HK-2 (cell line): ENCODE measurements around the gene MC1R.

ENCODE experiments used
- DNase-seq: peaks from one replicate; pipeline ENCODE4 v3.0.0-alpha.2; 2018; ENCODE audit not compliant: unreplicated experiment

Gene MC1R

DNA sequence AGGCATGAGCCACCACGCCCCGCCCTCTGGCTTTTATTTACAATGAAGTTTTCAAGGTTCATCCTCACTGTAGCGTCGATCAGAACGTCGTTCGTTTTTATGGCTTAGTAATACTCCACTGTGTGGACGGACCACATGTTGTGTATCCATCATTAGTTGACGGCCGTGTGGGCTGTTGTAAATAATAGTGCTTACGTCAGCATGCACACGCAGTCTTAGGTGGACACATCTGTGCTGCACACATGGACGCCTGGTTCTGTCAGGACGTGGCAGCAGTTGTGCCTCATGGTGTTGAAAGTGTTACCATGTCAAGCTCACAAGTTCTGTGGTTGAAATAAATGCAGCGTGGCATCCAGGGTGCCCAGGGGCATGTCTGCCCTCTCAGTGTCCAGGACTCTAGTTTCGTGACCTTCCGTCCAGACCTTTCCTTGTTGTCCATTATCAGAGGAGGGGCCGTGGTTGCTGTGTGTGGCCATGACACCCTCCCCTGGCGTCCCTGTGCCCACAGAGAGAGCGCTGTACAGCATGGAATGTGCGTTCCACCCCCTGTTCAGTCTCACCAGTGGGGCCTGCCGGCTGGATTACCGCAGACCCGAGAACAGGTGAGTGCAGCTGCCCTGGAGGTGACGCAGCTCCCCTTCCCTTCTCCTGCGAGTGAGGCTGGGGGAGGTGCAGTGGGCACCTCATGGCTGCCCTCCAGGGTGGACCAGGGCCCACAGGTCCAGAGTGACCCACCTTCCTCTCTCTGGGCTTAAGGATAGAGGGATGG, 23.0 kb upstream of the MC1R start:
- DNase-seq = no peak

DNA sequence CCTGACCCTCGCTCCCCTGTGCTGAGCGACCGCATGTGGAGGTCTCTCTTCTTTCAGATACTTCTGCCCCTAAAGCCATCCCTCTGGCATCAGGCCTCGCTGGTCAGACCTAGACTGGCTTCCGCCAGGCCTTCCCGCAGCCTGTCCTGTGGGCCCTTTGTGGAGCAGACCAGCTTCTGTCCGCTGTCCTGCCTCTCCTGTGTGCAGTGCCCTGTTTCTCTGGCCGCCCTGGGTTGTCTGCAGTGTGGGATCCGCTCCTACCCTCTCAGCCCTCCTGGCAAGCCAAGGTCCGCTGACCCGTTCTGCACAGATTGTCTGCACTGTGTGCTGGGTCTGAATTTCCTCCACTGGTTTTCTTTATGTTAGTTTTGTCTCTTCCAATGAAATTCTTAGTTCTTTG, 21.5 kb upstream of the MC1R start:
- no peak for DNase-seq

DNA sequence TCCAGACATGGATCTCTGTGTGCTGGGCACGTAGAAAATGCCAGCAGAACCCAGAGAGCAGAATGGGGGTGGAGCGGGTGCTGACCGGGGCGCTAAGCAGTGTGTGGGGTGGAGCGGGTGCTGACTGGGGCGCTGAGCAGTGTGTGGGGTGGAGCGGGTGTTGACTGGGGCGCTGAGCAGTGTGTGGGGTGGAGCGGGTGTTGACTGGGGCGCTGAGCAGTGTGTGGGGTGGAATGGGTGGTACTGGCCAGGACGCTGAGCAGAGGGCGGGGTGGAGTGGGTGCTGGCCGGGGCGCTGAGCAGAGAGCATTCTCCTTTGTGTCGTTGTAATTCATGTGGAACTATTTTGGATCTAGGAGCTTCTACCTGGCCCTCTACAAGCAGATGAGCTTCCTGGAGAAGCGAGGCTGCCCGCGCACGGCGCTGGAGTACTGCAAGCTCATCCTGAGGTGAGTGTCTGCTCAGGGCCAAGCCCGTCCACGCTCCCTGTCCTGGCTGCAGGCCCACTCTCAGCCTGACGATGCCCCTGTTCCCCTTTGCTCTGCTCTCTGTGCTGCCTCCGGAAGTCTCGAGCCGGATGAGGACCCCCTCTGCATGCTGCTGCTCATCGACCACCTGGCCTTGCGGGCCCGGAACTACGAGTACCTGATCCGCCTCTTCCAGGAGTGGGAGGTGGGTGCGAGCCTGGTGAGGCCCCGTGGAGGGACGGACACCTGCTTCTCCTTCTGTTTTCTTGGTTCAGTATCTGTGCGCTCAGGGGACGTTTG, 20.3 kb upstream of the MC1R start:
- DNase-seq = no peak

DNA sequence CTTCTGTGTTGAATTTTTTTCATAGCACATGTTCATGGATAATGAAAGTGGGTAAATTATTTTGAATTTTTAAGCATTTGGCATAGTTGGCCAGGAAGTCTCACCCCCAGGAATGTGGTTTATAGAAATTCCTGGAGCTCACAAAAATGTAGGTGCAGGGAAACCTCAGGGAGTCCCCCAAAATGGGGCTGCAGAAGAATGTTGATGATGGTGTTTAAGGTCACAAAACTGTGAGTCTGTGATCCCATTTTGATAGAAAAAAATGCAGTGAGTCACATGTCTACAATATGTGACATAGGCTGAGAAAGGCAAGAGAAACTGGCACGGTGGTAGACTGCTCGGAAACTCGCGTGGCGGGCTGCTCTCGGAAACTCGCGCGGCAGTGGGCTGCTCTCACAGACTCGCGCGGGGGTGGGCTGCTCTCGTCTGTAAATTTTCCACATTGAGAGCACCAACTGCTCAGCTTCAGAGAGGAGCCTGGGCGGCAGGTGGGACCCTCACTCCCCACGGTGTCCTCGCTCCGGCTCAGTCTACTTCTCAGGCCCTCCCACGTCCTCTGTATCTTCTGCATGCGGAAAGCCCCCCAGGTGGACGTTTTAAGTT, 18.7 kb upstream of the MC1R start:
- DNase-seq = no peak

DNA sequence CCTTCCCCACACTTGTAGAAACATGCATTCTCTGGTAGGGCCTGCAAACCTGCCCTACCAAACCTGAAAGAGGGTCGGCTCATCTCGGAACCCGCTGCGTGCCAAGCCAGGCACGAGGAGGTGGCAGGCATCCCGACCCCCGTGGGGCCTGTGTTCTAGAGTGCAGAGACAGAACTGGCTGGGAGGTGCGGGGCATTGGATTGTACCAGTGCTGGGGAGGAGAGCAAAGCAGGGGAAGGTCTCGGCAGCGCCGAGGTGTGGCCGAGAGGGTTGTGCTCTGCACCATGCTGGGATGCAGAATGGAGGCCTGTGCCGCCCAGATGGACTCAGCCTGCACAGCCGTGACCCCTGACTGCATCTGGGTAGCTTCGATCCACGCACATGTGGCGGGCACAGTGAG, 17.8 kb upstream of the MC1R start:
- no peak for DNase-seq

DNA sequence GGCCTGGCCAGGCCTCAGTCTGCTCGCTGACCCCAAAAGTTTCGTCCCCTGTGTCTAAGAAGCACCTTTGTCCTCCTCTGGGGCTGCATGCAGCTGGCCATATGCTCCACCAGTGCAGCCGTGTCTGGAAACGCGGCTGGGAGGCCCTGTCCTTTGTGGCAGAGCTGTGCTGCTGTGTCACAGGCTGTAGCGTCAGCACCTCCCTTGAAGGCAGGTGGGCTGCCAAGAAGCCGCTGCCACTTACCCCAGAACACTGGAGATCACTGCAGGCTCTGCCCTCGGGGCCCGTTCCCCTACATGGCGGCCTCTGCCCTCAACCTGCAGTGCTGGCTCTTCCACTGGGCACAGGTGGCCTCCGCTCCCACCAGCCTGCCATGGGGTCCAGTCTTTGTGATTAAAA, 15.7 kb upstream of the MC1R start:
- DNase-seq = no peak

DNA sequence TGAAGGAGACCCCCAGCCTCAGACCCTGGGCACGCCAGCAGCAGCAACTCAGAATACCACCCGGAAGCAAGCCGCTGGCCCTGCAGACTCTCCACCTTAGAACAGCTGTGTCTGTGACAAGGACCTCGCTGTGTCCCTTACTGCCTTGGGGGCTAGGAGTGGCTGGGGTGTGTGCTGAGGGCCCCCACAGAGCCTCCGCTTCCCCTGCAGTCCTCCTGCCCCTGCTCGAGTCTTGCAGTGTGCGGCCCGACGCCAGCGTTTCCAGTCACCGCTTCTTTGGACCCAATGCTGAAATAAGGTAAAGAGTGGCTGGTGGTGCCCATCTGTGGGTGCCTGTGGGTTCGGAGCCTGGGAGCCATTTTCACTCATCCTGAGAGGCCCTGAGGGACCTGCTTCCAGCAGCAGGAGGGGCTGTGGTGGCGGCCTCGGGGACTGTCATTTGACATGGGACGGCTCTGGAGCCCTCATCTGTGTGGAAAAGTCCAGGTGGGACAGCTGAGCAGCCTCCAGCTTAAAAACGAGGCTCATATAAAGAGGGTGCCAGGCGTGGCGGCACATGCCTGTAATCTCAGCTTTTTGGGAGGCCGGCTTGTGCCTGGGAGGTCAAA, 14.7 kb upstream of the MC1R start:
- no peak for DNase-seq

DNA sequence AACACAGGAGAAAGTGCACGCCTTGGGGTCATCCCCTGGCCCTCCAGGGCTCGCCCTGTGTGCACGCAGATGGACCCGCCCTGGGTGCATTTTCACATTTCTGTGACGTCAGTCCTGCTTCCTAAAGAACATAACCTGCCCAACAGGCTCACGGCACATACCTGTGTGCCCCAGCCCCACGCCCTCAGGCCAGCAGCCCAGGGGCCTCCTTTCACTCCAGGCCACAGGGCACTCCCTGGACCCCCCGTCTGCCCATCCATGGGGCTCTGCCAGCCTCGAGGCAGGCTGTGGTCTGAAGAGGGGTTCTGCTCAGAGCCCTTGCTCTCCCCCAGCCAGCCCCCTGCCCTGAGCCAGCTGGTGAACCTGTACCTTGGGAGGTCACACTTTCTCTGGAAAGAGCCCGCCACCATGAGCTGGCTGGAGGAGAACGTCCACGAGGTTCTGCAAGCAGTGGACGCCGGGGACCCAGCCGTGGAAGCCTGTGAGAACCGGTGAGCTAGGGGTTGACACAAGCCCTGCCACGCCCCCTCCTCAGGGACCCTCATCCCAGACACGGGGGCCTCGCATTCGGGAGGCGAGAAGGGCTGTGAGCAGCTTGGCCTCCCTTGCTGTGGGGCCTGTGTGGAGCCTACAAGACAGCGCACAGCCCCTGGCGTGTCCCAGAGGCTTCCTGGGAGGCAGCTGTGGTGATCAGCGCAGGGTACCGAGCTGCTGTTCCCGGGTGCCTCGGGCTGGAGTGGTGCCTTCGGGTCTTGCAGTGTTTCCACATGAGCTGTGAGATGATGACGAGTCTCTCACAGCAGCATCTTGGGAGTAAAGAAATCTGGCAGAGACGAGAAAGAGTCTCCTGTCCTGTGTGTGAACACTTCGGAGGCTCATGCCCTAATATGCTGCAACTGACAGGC, 13.8 kb upstream of the MC1R start:
- DNase-seq = no peak

DNA sequence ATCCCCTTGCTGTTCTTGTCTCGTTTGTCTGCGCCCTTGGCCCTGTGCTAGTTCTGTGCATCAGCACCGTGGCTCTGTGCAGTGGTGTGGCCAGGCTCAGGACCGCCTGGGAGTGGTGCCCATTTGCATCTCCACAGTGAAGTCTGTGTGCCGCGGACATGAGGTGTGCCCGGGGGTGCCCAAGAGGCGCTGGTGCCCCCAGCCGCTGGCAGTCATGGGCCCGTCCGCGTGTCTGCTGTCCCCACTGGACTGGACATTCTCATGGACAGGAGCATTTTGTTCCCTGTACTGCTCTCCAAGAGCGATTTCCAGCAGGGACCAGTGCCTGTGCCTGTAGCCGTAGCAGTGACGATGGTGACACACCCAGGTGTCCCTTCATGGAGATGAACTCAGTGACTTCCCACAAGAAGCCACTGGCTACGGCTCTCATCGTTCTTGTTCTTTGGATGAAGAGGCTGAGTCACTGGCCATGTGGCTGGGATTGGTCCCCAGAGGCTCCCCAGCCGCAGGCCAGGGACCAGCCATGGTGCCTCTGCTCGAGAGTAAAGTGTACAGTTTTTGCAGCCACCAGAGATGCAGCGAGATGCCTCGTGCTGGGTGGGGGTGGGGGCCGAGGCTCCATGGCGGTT, 13.0 kb upstream of the MC1R start:
- DNase-seq = no peak

DNA sequence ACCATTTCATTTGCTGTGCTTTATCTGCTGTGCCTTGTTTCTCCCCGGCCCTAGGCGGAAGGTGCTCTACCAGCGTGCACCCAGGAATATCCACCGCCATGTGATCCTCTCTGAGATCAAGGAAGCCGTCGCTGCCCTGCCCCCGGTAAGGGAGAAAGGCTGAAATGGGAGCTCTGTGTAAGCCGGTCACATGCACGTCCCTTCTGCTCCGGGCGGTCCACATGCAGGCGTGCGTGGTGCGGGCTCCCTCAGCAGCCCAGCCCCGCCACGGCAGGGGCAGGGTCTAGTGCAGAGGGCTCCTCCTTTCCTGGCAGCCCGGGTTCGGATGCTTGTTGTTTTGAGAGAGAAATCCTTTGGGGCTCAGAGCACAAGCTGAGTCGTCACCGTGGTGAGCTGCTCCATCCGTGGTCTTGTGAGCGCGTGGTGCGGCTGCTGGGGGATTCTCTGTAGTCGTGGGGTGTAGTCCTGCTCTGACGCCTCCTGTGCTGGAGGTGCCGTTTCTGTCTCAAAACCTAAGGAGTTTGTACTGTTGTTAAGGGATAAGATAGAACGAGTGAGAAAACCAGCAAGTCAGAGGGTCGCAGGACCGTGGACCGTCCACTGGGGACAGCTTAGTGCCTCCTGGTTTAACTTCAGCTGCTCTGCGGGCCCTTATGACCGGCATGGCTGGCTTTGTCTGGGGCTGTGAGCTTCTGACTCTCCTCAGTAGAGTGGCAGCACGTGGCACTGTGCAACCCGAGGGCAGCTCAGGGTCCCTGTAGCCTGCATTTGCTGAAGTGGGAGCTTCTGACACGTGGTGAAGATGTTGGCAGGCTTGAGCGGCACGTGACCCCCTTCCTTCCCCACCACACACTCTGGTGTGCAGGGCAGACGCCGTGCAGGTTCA, 12.3 kb upstream of the MC1R start:
- no peak for DNase-seq

DNA sequence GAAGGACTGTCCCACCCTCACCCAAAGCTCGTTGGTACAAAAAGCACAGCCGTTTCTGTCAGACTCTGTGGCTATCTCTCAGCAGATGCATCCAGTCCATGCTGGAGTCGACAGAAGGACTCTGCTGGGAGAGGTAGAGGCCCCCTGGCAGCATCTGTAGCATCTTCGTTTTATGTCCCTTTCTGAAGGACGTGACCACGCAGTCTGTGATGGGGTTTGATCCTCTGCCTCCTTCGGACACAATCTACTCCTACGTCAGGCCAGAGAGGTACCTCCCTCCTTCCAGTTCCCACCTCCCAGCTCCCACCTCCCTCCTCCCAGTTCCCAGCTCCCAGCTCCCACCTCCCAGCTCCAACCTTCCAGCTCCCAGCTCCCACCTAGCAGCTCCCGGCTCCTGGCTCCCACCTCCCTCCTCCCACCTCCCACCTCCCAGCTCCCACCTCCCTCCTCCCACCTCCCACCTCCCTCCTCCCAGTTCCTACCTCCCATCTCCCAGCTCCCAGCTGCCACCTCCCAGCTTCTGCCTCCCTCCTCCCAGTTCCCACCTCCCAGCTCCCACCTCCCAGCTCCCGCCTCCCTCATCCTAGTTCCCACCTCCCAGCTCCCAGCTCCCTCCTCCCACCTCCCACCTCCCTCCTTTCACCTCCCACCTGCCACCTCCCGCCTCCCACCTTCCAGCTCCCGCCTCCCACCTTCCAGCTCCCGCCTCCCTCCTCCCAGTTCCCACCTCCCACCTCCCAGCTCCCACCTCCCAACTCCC, 11.4 kb upstream of the MC1R start:
- DNase-seq = no peak

DNA sequence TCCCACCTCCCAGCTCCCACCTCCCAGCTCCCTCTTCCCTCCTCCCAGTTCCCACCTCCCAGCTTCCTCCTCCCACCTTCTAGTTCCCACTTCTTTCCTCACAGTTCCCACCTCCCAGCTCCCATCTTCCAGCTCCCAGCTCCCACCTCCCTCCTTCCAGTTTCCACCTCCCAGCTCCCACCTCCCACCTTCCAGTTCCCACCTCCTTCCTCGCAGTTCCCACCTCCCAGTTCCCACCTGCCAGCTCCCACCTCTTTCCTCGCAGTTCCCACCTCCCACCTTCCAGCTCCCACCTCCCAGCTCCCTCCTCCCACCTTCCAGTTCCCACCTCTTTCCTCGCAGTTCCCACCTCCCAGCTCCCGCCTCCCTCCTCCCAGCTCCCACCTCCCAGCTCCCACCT, 10.4 kb upstream of the MC1R start:
- DNase-seq = no peak

DNA sequence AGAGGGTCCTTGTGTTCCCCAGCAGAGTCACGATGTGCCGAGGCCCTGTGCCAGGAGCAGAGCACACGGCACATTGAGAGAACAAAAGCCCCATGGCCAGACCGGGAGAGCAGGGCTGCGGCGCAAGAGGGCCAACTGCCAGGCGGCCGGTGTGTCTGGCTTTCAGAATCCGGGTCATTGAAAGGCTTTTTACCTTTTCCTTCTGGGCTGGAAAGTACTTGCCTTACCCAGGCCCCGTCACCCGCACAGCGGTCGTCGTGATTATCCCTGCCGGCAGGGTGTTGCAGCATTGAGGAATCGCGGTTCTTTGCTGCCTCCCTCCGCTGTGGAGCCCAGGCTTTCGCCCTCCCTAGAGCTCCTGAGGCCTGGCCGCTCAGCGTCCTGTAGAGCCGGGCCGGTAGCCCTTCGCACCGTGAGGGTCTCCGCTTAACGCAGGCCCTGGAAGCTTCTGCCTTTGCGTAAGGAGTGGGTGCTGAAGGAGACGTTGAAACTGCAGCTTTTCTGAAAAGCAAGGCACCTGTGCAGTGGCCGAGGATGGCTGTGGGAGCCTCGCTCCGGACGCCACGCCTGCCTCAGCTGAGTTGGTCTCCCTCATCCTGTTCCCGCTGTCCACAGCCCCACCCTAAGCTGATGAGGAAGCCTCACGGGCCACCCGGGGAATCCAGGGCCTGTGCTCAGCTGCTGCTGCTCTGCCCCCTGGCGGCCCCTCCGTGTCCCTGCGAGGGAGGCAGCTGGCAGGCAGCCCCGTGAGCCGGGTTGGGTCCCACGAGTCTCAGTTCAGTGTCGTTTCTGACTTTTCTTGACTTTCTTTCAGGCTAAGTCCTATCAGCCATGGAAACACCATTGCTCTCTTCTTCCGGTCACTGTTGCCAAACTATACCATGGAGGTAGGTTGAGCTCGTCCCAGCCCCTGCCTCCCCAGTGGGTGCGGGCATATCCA, 8.6 kb upstream of the MC1R start:
- DNase-seq = peak; percentile 55

DNA sequence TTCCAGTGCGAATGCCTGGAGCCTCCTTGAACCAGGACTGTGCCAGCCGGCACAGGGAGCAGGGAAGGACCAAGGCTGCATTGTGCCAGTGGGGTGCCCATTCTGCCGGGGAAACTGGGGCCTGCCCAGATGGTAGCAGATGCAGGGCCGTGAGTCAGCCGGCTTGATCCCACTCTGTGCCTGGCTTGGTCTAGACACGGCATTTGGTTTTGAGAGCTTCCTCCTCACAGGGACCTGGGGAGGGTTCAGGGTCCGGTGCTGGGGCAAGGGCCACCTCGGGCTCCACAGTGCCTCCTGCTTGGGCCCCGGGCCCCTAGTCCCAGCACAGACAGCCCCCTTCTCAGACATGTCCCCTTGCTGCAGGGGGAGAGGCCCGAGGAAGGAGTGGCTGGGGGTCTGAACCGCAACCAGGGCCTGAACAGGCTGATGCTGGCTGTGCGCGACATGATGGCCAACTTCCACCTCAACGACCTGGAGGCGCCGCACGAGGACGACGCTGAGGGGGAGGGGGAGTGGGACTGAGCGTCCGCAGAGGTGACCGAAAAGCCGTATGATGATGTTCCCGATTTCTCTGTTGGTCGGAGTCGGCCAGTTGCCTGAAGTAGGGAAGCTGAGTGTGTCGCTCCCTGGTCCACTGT, 7.8 kb upstream of the MC1R start:
- DNase-seq = no peak

DNA sequence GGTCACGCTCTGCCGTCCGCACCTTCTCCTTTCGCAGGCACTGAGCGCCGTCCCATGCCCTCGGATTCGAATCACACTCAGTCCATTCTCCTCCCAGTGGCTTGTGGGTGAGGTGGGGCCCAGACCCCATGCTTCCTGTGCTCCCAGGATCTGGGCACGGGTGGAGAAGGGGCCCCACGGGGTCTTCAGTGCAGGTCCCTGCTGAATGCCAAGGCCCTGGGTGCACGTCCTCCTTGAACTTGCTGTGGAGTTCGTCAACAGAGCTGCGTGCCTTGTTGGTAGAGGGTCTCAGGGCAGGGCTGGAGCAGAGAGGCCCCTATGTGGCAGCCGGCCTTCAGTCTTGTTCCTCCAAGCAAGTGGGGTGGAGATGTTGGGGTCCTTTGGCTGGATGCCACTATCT, 7.3 kb upstream of the MC1R start:
- DNase-seq = no peak

DNA sequence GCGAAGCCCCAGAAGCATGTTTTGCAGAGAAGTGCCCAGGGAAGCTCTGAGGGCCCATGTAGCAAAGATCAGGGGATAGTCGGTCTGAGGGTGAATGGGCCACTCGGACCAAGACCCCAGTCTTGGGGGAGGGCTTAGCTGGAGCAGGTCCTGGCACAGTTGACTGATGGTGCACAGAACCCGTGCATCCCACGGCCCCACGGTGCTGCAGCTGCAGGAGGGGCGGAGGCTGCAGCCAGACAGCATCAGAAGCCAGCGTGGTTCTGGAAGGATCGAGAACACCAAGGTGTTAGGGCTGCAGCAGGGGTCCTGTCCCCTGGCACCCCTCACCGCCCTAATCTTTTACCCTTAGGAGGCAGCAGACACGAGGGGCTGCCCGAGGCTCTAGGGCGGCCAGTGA, 6.5 kb upstream of the MC1R start:
- no peak for DNase-seq

DNA sequence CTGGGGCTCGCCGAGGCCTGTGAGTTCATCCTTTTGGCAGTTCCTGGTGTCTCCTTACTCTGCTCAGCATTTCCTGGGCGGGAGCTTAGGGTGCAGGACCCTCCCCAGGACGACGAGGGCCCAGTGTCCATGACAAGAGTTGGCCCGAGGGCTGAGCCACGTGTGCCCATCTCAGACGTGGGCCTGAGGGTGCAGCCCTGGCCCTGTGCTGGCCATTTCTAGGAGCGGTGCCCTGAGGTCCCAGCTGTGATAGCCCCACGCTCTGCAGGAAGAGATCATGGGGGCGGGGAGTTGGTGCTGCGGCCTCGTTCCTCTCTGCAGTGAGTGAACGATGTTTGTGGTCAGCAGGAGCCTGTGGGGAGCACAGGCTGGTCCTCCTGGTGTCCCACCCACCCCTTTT, 6.0 kb upstream of the MC1R start:
- no peak for DNase-seq
